K562 (cell line): ENCODE results near the gene TMEM141. TPM values are rescaled to one million over a fixed set of nuclear protein-coding genes. Genes with fewer than 3 reads are reported as not detected.

ENCODE experiments used
- ATAC-seq: fragments of 200-7000 bp; cut with Tn5 transposase; 3 replicates; pipeline ENCODE4 v1.9.1; 2020; ENCODE audit warnings: moderate library complexity
- BruUV-seq: library from RNA; stranded (reverse); fragments of 400-500 nt; replicated peaks from 2 replicates; lab custom pipeline; 2021; lab: Mats Ljungman, UMichigan
- CTCF ChIA-PET: fragments of 300-600 bp; formaldehyde crosslinking; extraction: SDS; loops from one replicate; lab custom pipeline; 2021; ENCODE audit warnings: low intra/inter-chr PET ratio; lab: Yijun Ruan, JAX
- POLR2A ChIA-PET: fragments of 300-600, 350-650 bp; sonication (Branson Sonifier 250); formaldehyde crosslinking; extraction: SDS; loops from one replicate; lab custom pipeline; 2021; ENCODE audit warnings: antibody characterized with exemption, inconsistent platforms; lab: Yijun Ruan, JAX
- DNase-seq, 4 experiments: peaks; one replicate each; pipeline versions ENCODE4 v3.0.0 to v3.0.0-alpha.2; 2011 to 2018; ENCODE audit warnings: low spot score in 3 of 4, mixed read lengths in 3 of 4; ENCODE audit errors: extremely low read depth in 1 of 4
- FAIRE-seq: peaks from 2 replicates; lab custom pipeline; 2011; peaks lifted over from hg19 to GRCh38; lab: Jason Lieb, UNC
- H2AFZ ChIP-seq: 2 replicates; pipeline ENCODE4 v1.6.0; 2011; ENCODE audit warnings: low read depth, low read length, control low read depth, inconsistent platforms
- H3K27ac ChIP-seq: fragments of 200-600 bp; 3 replicates; pipeline ENCODE4 v1.8.0; 2011; ENCODE audit warnings: low read depth, mild to moderate bottlenecking, control low read depth, inconsistent platforms, low read length, moderate library complexity, mixed read lengths; ENCODE audit errors: extremely low read depth
- H3K27me3 ChIP-seq, 2 experiments: fragments of 300-600 bp in 1 of 2; 2 replicates in 1 of 2; 3 replicates in 1 of 2; pipeline versions ENCODE4 v1.6.0 to v1.8.0; 2011; ENCODE audit warnings: inconsistent platforms in 2 of 2, low read length in 2 of 2, mild to moderate bottlenecking in 1 of 2, mixed read lengths in 1 of 2, moderate library complexity in 1 of 2; ENCODE audit not compliant: control insufficient read depth in 2 of 2, insufficient read depth in 2 of 2
- H3K36me3 ChIP-seq: fragments of 300-600 bp; 3 replicates; pipeline ENCODE4 v1.8.0; 2011; ENCODE audit warnings: mild to moderate bottlenecking, low read length, inconsistent platforms; ENCODE audit not compliant: control insufficient read depth, insufficient read depth
- H3K4me1 ChIP-seq, 2 experiments: fragments of 200-600 bp in 1 of 2; replicated peaks in 1 of 2; 2 replicates in 1 of 2; 3 replicates in 1 of 2; pipeline versions ENCODE4 v1.5.1 to v1.8.0; 2011; ENCODE audit warnings: inconsistent platforms in 2 of 2, low read length in 2 of 2, mild to moderate bottlenecking in 1 of 2, mixed read lengths in 1 of 2, moderate library complexity in 1 of 2; ENCODE audit not compliant: control insufficient read depth in 2 of 2, insufficient read depth in 2 of 2
- H3K4me2 ChIP-seq: 2 replicates; pipeline ENCODE4 v1.6.1; 2011; ENCODE audit warnings: low read length, control low read depth, inconsistent platforms, mixed read lengths; ENCODE audit not compliant: insufficient read depth
- H3K4me3 ChIP-seq: fragments of 200-600 bp; sonication (generic), shearing (Covaris generic); 2 replicates; pipeline ENCODE4 v1.5.1; 2016; ENCODE audit warnings: control low read depth, inconsistent platforms
- H3K79me2 ChIP-seq: fragments of 200-600 bp; 3 replicates; pipeline ENCODE4 v1.8.0; 2011; ENCODE audit warnings: low read length, inconsistent platforms; ENCODE audit not compliant: control insufficient read depth, insufficient read depth
- H3K9ac ChIP-seq, 2 experiments: 2 replicates each; pipeline versions ENCODE4 v1.6.0 to v1.6.1; 2011; ENCODE audit warnings: low read depth in 2 of 2, low read length in 2 of 2, control low read depth in 1 of 2, inconsistent platforms in 1 of 2, mild to moderate bottlenecking in 1 of 2, mixed read lengths in 1 of 2; ENCODE audit not compliant: insufficient read depth in 1 of 2
- H3K9me1 ChIP-seq: one replicate; pipeline ENCODE4 v1.6.0; 2011; ENCODE audit warnings: inconsistent platforms, mild to moderate bottlenecking, low read length, moderate library complexity; ENCODE audit not compliant: control insufficient read depth, insufficient read depth
- H3K9me3 ChIP-seq: replicated peaks from 2 replicates; pipeline ENCODE4 v1.5.1; 2011; ENCODE audit warnings: low read depth, low read length, inconsistent platforms; ENCODE audit not compliant: control insufficient read depth, insufficient read depth
- H4K20me1 ChIP-seq: replicated peaks from 2 replicates; pipeline ENCODE4 v1.6.1; 2011; ENCODE audit warnings: low read length, inconsistent platforms, mixed read lengths; ENCODE audit not compliant: control insufficient read depth, insufficient read depth
- EGR1 ChIP-seq: fragments of 450-650 bp; conservative IDR thresholded peaks from 2 replicates; pipeline ENCODE4 v1.6.1; 2017; ENCODE audit warnings: mild to moderate bottlenecking
- FUS ChIP-seq: fragments of 200-400 bp; formaldehyde crosslinking; optimal IDR thresholded peaks from 2 replicates; pipeline ENCODE3; 2017; ENCODE audit warnings: low read depth, low read length
- SAP30 ChIP-seq: fragments of 200-600 bp; sonication (generic); IDR thresholded peaks from 2 replicates; pipeline ENCODE4 v1.6.1; 2012; ENCODE audit warnings: borderline replicate concordance, low read depth, mild to moderate bottlenecking, moderate library complexity, low read length, control low read depth, inconsistent platforms; ENCODE audit not compliant: insufficient read depth, poor library complexity, severe bottlenecking
- TCF3 ChIP-seq: sonication (generic); formaldehyde crosslinking; IDR thresholded peaks from 2 replicates; pipeline ENCODE4 v1.4.0; 2020; ENCODE audit warnings: mild to moderate bottlenecking, missing genetic modification reagents
- ZNF143 ChIP-seq: sonication (generic); formaldehyde crosslinking; IDR thresholded peaks from 2 replicates; pipeline ENCODE4 v1.9.0; 2022; ENCODE audit warnings: mild to moderate bottlenecking, missing genetic modification reagents
- ZNF318 ChIP-seq, 2 experiments: fragments of 450-650 bp; IDR thresholded peaks; 2 replicates each; pipeline ENCODE4 v1.6.1; 2016; ENCODE audit warnings: mild to moderate bottlenecking in 2 of 2, borderline replicate concordance in 1 of 2, low read depth in 1 of 2, moderate library complexity in 1 of 2
- WGBS: fragments of 100-300 bp; shearing (Covaris generic); methylation state at CpG from one replicate; pipeline ENCODE4 v1.1.6; 2016; ENCODE audit warnings: low coverage, mixed read lengths; ENCODE audit not compliant: insufficient coverage; ENCODE audit errors: missing lambda C conversion rate; 5-methylcytosine and 5-hydroxymethylcytosine counted together
- in situ Hi-C: fragments of 300-500 bp; cut with MboI; formaldehyde crosslinking; loops from 4 replicates; pipeline ENCODE4 v1.15.0; 2018; ENCODE audit warnings: inconsistent platforms, mixed read lengths
- intact Hi-C: fragments of 100-400 bp; cut with micrococcal nuclease; formaldehyde crosslinking; loops from 2 replicates; pipeline ENCODE4 v1.14.2; 2022
- polyA plus RNA-seq, 8 experiments: library from polyadenylated mRNA; depleted of rRNA in 4 of 8; stranded (reverse) in 5 of 8; unstranded in 3 of 8; fragments of >200 nt; fragmentation: Nextera tagmentation in 2 of 8; fragmentation: Illumina TruSeq in 1 of 8; extraction: Ambion mirVana in 2 of 8; extraction: Trizol in 1 of 8; gene quantifications; 2 replicates each; pipeline versions ENCODE4 v1.2.1 to v1.2.3, GENCODE V29; 2011 to 2014; ENCODE audit warnings: inconsistent platforms in 1 of 8, missing spikeins in 1 of 8
- total RNA-seq, 7 experiments: library from RNA; depleted of rRNA in 6 of 7; stranded (reverse); fragments of >200 nt in 6 of 7; fragmentation: Illumina TruSeq in 2 of 7; extraction: Trizol in 2 of 7; gene quantifications; 2 replicates each; pipeline versions ENCODE4 v1.2.1 to v1.2.3, GENCODE V29; 2011 to 2021; ENCODE audit warnings: low replicate concordance in 1 of 7

TMEM141 gene
- total and polyA plus RNA-seq, 9 of the 15 experiments (the other 6 are each of a cell fraction or from before 2014, with no cell fraction given), result 21.5 to 123 (median 74.8) TPM

GRCh38 chr9:136741883-136742571 lies 49.1 kb upstream of the TMEM141 start:
- H3K79me2 ChIP-seq, result no peaks in the 10 kb centered on the region
- ChIA-PET POLR2A (interaction anchor here (0.6 to 1.9 kb wide), 3 partner anchors 12 to 15 kb away, joined by 3 to 13 read pairs (median 6); no protein-coding TSS in a partner anchor), CTCF (interaction anchor here (0.6 kb wide), 1 partner anchor 1140 kb away, joined by 3 read pairs; no protein-coding TSS in a partner anchor)
- H3K4me1 ChIP-seq, result peaks cover 16 to 81% of the 10 kb centered on the region in 2 experiments
- no peaks in the 10 kb centered on the region for H3K9me3 ChIP-seq
- H3K36me3 ChIP-seq, result no peaks in the 10 kb centered on the region
- intact Hi-C loops, result no loop called here
- H2AFZ ChIP-seq, result no peak overlapping the region; the same call in 1 of the 2 replicates
- TF ChIP-seq ZNF318 (IDR thresholded peaks at IDR 0.05; ENCODE audit: borderline replicate concordance in 1 of 2, low read depth in 1 of 2) (no peak), TCF3 (CRISPR knock-in tag) (no peak), FUS (no peak), EGR1 (peak; percentile 56), SAP30 (no peak), ZNF143 (CRISPR knock-in tag) (no peak)
- H3K27ac ChIP-seq, result no peak overlapping the region
- ATAC-seq, result no peak
- H3K27me3 ChIP-seq, result peaks cover 0 to 5% of the 10 kb centered on the region in 2 experiments; a peak in 3 of 5 replicates
- H3K9me1 ChIP-seq, result no peaks in the 10 kb centered on the region
- peak overlapping the region in 1 of 2 experiments; percentile 41; a peak in 1 of 4 replicates for H3K9ac ChIP-seq
- no peak overlapping the region for H3K4me2 ChIP-seq
- in situ Hi-C loops, result no loop called here
- DNase-seq, result no peak
- BruUV-seq, result no TSS peak
- H4K20me1 ChIP-seq, result no peaks in the 10 kb centered on the region
- FAIRE-seq, result no peak
- no peak overlapping the region for H3K4me3 ChIP-seq
- 41% methylated on average over 20 of the region's 32 CpGs for WGBS
